SKM-1 treated with dmso at 0.1 percent for 144 hours (cell line): ENCODE measurements around the gene AVP.
A peak's percentile ranks its signal among the peaks of the same experiment; 100 is the strongest.

Source experiments
- DNase-seq: peaks from one replicate; lab custom pipeline; 2025; ENCODE audit not compliant: unreplicated experiment; lab: John Stamatoyannopoulos, UW

Gene AVP

GRCh38 chr20:3051385-3052019, 33.0 kb downstream of the AVP start:
- no peak for DNase-seq

- no peak for DNase-seq
Observed at GRCh38 chr20:3047486-3048419, 36.8 kb downstream of the AVP start.

- DNase-seq, result no peak
Observed at GRCh38 chr20:3046677-3047462, 37.7 kb downstream of the AVP start.

- peak; percentile 46 for DNase-seq
Observed at GRCh38 chr20:3045816-3046676, 38.5 kb downstream of the AVP start, which contains the start of gene MRPS26. TSS of gene MRPS26 (plus strand) at chr20:3046052. CDS start at chr20:3046069, 17 bp downstream.

- DNase-seq, result peak; percentile 46
Observed at GRCh38 chr20:3045042-3045815, 39.3 kb downstream of the AVP start.

- DNase-seq, result no peak
Observed at GRCh38 chr20:3044336-3044965, 40.1 kb downstream of the AVP start.

GRCh38 chr20:3043322-3043721, 41.2 kb downstream of the AVP start, which contains the start of gene GNRH2:
TSS of gene GNRH2 (plus strand) at chr20:3043622. CDS start at chr20:3044415, 793 bp downstream.
- no peak for DNase-seq

GRCh38 chr20:3042625-3043024, 41.9 kb downstream of the AVP start:
- no peak for DNase-seq

- DNase-seq, result no peak
Observed at GRCh38 chr20:3041854-3042409, 42.6 kb downstream of the AVP start.

- no peak for DNase-seq
Observed at GRCh38 chr20:3040086-3040485, 44.4 kb downstream of the AVP start.

- DNase-seq, result no peak
Observed at GRCh38 chr20:3039426-3039825, 45.1 kb downstream of the AVP start.

- no peak for DNase-seq
Observed at GRCh38 chr20:3038454-3038853, 46.1 kb downstream of the AVP start.

GRCh38 chr20:3037654-3038053, 46.9 kb downstream of the AVP start:
- DNase-seq, result no peak

GRCh38 chr20:3032624-3033023, 51.9 kb downstream of the AVP start:
- DNase-seq, result no peak
